Measurements from ENCODE around the gene LSM10.

LSM10 gene

DNA sequence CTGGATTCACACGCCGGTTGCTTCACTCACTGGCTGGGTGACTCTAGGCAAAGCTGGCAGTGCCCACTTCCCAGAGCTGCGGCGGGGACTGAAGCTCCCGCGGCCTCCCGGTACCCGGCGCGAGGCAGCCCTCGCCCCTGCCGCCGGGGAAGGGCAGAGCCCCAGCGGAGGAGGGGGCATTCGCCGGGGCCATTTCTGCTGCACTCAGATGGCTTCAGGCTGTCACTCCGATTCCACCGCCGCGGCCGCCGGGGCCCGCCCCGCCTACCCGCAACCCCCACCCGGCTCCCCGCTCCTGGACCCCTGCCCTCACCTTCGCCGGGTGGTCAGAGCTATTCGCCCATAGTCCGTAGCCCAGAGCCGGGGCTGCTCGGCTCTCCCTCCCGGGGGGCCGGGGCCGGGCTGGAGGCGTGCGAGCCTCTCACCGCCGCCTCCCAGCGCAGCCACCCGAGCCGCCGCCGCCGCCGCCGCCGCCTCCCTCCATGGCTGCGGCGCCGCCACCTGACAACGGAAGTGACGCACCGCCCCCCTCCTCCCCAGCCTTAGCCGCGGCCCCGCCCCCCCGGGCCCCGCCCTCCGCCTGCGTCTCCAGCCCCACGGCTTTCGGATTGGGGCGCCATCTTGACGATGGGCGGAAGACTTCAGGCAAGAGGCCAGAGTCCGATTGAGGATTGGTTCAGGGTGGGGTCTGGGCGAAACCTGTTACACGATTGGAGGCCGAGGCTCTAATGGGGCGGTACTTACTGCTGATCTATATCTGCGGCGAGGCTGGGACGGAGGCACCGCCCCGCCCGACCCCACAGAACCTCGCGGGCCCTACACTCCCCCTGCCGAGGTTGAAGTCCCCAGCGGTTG lies 12.1 kb downstream of the LSM10 start, which contains the start of gene STK40:
Gene STK40, minus strand, starts transcription at position 515 of the 855 bp plus-strand sequence. CDS start 24,592 bp downstream, outside the sequence.
- peak within 1 kb of the TSS; percentile 88 to 93 for H3K4me3 ChIP-seq (replicated peaks in 1 of 2; ENCODE audit: low read depth in 2 of 2, low read length in 2 of 2)
- TF ChIP-seq, protein P1, sequence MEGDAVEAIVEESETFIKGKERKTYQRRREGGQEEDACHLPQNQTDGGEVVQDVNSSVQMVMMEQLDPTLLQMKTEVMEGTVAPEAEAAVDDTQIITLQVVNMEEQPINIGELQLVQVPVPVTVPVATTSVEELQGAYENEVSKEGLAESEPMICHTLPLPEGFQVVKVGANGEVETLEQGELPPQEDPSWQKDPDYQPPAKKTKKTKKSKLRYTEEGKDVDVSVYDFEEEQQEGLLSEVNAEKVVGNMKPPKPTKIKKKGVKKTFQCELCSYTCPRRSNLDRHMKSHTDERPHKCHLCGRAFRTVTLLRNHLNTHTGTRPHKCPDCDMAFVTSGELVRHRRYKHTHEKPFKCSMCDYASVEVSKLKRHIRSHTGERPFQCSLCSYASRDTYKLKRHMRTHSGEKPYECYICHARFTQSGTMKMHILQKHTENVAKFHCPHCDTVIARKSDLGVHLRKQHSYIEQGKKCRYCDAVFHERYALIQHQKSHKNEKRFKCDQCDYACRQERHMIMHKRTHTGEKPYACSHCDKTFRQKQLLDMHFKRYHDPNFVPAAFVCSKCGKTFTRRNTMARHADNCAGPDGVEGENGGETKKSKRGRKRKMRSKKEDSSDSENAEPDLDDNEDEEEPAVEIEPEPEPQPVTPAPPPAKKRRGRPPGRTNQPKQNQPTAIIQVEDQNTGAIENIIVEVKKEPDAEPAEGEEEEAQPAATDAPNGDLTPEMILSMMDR (IDR thresholded peaks at IDR 0.05; ENCODE audit: low read depth, low read length) = no peak

DNA sequence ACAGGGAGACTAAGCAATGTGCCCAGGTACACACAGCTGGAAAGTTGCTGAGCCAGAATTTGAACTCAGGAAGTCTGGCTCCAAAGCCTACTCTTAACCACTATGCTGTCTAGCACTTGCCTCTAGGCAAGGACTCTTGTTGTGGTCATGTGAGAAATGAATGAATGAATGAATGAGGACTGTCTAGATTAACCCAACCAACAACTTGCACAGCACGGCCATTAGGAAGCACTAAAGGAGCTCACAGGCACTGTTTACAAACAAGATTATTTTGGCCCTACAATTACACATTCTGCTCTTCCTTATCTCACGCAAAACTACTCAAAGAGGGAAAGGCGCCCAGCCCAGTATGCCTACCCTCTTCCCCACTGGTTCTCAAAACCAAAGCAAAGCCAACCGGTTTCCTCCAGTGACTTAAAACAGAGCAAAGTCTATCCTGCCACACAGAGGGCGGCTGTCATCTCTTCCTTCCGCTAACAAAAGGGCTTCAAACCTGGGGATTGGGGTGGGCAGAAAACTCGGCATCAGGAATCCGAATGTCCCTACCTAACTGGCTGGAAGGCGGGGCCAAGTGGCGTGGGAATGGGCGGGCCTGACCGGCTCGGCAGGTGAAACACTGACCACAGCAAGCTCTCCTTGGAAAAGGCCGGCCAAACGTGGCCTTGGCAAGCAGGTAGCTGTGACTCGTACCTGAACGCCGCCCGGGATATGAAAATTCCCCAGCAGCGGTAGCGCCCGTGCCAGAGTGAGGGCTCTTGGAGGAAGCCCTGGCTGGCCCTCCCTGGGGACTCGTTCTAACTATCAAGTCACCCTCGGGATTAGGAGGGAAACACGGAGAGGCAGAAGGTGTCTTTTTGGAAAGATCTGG lies 12.9 kb downstream of the LSM10 start:
- H3K4me3 ChIP-seq (replicated peaks in 1 of 2; ENCODE audit: low read depth in 2 of 2, low read length in 2 of 2) = peak overlapping the region; percentile 88 to 93
- peak; percentile 12 to 27 for DNase-seq (ENCODE audit: low read depth in 2 of 2)
- TF ChIP-seq, protein P1 (IDR thresholded peaks at IDR 0.05; ENCODE audit: low read depth, low read length) = no peak

More for the DNA sequence above, 12.1 kb downstream of the LSM10 start, which contains the start of gene STK40:
- peak; percentile 99 to 100 for DNase-seq (ENCODE audit: low read depth in 2 of 2)

DNA sequence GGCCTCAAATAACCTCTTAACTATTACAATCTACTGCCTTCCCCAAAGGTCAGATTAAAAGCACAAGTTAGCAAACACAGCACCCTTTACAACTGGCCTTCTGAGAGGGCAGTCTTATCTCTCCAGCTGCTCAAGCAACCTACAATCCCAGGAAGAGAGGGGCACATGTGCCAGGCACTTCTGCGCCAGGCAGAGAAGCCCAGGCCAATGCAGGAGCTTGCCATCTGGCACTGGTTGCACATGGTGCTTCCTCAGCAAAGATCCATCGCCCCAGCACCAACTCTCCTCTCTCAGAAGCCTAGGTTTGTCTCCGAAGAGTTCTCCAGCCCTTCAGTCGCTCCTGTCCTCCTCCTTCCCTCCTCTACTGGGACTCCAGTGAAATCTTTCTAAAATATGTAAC lies 14.5 kb downstream of the LSM10 start:
- no peak overlapping the region for H3K4me3 ChIP-seq (replicated peaks in 1 of 2; ENCODE audit: low read depth in 2 of 2, low read length in 2 of 2)
- DNase-seq (ENCODE audit: low read depth in 2 of 2) = no peak

DNA sequence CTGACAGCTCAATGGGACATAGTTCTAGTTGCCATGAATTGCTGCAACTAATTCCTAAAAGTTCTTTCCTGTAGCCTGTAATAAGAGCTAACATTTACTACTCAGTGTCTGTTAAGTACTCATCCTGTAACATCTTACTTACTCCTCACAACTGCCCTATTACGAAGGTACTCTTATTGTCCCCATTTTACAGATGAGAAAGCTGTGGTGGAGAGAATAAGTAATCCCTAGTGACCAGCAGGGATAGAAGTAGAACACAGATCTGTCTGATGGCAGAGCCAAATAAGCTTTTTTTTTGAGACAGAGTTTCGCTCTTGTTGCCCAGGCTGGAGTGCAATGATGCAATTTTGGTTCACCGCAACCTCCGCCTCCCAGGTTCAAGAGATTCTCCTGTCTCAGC lies 15.0 kb downstream of the LSM10 start:
- no peak overlapping the region for H3K4me3 ChIP-seq (replicated peaks in 1 of 2; ENCODE audit: low read depth in 2 of 2, low read length in 2 of 2)
- no peak for DNase-seq (ENCODE audit: low read depth in 2 of 2)
- TF ChIP-seq, protein P1 (IDR thresholded peaks at IDR 0.05; ENCODE audit: low read depth, low read length) = no peak

More for the DNA sequence above, 14.5 kb downstream of the LSM10 start:
- TF ChIP-seq, protein P1 (IDR thresholded peaks at IDR 0.05; ENCODE audit: low read depth, low read length) = no peak

DNA sequence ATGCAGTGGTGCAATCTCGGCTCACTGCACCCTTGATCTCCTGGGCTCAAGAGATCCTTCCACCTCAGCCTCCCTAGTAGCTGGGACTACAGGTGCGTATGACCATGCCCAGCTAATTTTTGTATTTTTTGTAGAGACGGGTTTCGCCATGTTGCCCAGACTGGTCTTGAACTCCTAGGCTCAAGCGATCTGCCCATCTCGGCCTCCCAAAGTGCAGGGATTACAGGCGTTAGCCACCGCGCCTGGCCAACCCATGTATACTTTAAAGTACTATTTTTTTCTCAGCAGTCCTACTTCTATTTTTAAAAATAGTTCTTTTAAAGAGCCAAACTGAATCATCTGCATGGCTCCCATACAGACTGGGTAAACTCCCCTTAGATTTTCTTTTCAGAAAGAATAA lies 15.5 kb downstream of the LSM10 start:
- no peak for DNase-seq (ENCODE audit: low read depth in 2 of 2)
- no peak overlapping the region for H3K4me3 ChIP-seq (replicated peaks in 1 of 2; ENCODE audit: low read depth in 2 of 2, low read length in 2 of 2)
- TF ChIP-seq, protein P1 (IDR thresholded peaks at IDR 0.05; ENCODE audit: low read depth, low read length) = no peak

DNA sequence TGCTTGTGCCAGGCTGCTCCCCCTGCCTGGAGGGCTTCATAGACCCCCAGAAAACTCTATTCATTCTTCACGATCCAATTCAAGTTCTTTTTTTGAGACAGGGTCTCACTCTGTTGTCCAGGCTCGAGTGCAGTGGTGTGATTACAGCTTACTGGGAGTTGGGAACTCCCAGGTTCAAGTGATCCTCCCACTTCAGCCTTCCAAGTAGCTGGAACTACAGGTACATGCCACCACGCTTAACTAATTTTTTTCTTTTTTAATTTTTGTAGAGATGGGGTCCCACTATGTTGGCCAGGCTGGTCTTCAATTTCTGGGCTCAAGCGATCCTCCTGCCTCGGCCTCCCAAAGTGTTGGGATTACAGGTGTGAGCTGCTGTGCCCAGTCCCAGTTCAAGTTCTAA lies 16.3 kb downstream of the LSM10 start:
- DNase-seq (ENCODE audit: low read depth in 2 of 2) = no peak
- no peak overlapping the region for H3K4me3 ChIP-seq (replicated peaks in 1 of 2; ENCODE audit: low read depth in 2 of 2, low read length in 2 of 2)
- TF ChIP-seq, protein P1 (IDR thresholded peaks at IDR 0.05; ENCODE audit: low read depth, low read length) = no peak
